ENCODE data around the gene NATD1. TPM values are rescaled to one million over a fixed set of nuclear protein-coding genes. Genes with fewer than 3 reads are reported as not detected.

Gene NATD1
- total and polyA plus RNA-seq, 9 of the 15 experiments (the other 6 are each of a cell fraction or from before 2014, with no cell fraction given), result 0.24 to 5.4 (median 1.6) TPM

GRCh38 chr17:21258593-21258992 is 5.4 kb upstream of the NATD1 start:
- H3K27me3 ChIP-seq (ENCODE audit: control insufficient read depth in 2 of 2, insufficient read depth in 2 of 2, low read length in 2 of 2), result no peaks in the 10 kb centered on the region
- no peak overlapping the region for H3K4me2 ChIP-seq (ENCODE audit: insufficient read depth, low read length)
- DNase-seq (ENCODE audit: extremely low read depth in 1 of 4, low spot score in 3 of 4), result no peak
- H3K4me3 ChIP-seq, result no peak overlapping the region
- BruUV-seq (replicated peaks), result no TSS peak
- intact Hi-C loops (cut with micrococcal nuclease), result no loop called here
- no peak for ATAC-seq
- ChIA-PET CTCF (ENCODE audit: low intra/inter-chr PET ratio) (no interaction called here), POLR2A (no interaction called here)
- FAIRE-seq, result no peak
- no peaks in the 10 kb centered on the region for H4K20me1 ChIP-seq (replicated peaks; ENCODE audit: control insufficient read depth, insufficient read depth, low read length)
- peaks cover 12 to 13% of the 10 kb centered on the region in 2 experiments; a peak in 4 of 5 replicates for H3K4me1 ChIP-seq (replicated peaks in 1 of 2; ENCODE audit: control insufficient read depth in 2 of 2, insufficient read depth in 2 of 2, low read length in 2 of 2)
- no peak overlapping the region for H3K27ac ChIP-seq (ENCODE audit: extremely low read depth, low read depth, low read length)
- no peaks in the 10 kb centered on the region for H3K36me3 ChIP-seq (ENCODE audit: control insufficient read depth, insufficient read depth, low read length)
- H3K79me2 ChIP-seq (ENCODE audit: control insufficient read depth, insufficient read depth, low read length), result no peaks in the 10 kb centered on the region
- no peak overlapping the region for H2AFZ ChIP-seq (ENCODE audit: low read depth, low read length)
- no peak overlapping the region for H3K9ac ChIP-seq (ENCODE audit: insufficient read depth in 1 of 2, low read depth in 2 of 2, low read length in 2 of 2)
- H3K9me3 ChIP-seq (replicated peaks; ENCODE audit: control insufficient read depth, insufficient read depth, low read depth, low read length), result no peaks in the 10 kb centered on the region
- no peaks in the 10 kb centered on the region for H3K9me1 ChIP-seq (ENCODE audit: control insufficient read depth, insufficient read depth, low read length)
- WGBS (ENCODE audit: insufficient coverage, low coverage, missing lambda C conversion rate), result 87% methylated on average over 3 of the region's 7 CpGs
- in situ Hi-C loops (cut with MboI), result no loop called here
- TF ChIP-seq TSHZ1 (CRISPR knock-in tag; IDR thresholded peaks at IDR 0.05) (0 out of 2 replicates have a peak, but pooled peaks have one; percentile 36), ZNF311 (CRISPR knock-in tag; IDR thresholded peaks at IDR 0.05) (0 out of 2 replicates have a peak, but pooled peaks have one; percentile 51), PTRF (tag; IDR thresholded peaks at IDR 0.05) (peak; percentile 65; the same call in 1 of the 2 replicates), UBTF (IDR thresholded peaks at IDR 0.05; ENCODE audit: borderline replicate concordance in 1 of 2, low read depth in 2 of 2, low read length in 2 of 2) (no peak), PCBP1 (IDR thresholded peaks at IDR 0.05; ENCODE audit: low read depth, low read length, poor library complexity, severe bottlenecking) (no peak), ZNF592 (IDR thresholded peaks at IDR 0.05) (peak; percentile 86), ZNF583 (CRISPR knock-in tag; IDR thresholded peaks at IDR 0.05) (peak; percentile 45; the same call in 1 of the 2 replicates), DMBX1 (CRISPR knock-in tag; IDR thresholded peaks at IDR 0.05; ENCODE audit: borderline replicate concordance) (peak; percentile 85), CXXC5 (CRISPR knock-in tag; IDR thresholded peaks at IDR 0.05) (peak; percentile 56), CHD1 (IDR thresholded peaks at IDR 0.05; ENCODE audit: low read length) (no peak), NR4A1 (CRISPR knock-in tag; IDR thresholded peaks at IDR 0.05) (no peak), NR4A1 (tag; IDR thresholded peaks at IDR 0.05) (peak; percentile 73), PTTG1 (tag; IDR thresholded peaks at IDR 0.05; ENCODE audit: low read depth) (peak; percentile 64; the same call in 1 of the 2 replicates)

Measured in K562 (cell line).